ENCODE data around the gene ZNF804A.

The ZNF804A gene

DNA sequence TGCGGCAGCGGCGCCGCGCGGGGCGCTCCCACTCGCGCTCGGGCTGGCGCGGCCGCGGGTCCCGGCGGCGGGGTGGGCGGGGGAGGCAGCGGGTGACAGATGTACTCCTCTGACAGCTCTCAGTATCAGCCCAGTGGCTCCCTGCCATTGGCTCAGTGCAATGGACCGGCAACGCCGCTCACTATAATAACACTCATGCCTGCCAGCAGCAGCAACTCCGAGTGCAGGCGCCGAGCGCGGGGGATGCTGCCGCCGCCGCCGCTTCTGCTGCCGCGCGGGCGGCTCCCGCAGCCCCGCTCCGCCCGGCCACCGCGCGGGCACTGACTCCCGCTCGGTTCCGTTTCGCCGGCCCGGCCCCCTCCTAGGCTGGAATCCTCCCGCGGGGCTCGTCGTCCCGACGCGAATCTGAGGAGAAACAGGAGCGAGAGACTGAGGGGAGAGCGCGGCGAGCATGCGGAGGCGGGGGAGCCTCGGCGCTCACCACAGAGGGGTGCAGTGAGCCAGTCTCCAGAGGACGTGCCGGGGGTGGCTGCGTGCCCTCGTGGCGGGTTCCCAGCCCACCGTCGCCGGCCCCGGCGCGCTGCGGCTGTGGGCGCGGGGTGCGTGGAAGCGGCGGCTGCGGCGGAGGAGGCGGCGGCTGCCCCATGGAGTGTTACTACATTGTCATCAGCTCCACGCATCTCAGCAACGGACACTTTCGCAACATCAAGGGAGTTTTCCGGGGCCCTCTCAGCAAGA is at the start of gene ZNF804A:
Gene ZNF804A, plus strand, starts transcription at position 214 of the 738 bp plus-strand sequence. Its CDS starts 431 bp downstream, at position 645.
- no peak for DNase-seq (ENCODE audit: low read depth in 2 of 2)

DNA sequence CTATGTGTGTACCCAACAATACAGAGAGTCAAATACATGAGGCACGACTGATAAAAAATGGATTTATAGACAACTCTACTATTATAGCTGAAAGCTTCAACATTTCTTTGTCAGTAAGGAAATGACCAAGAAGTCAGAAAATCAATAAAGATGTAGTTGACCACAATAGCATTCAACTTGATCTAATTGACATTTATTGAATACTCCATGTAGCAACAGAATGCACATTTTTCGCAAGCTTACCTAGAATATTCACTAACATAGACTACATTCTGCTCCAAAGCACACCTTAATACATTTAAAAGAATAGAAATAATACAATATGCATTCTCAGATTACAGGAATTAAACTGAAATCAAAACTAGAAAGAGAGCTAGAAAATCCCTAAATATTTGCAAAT is 49.2 kb upstream of the ZNF804A start:
- no peak for DNase-seq (ENCODE audit: low read depth in 2 of 2)

DNA sequence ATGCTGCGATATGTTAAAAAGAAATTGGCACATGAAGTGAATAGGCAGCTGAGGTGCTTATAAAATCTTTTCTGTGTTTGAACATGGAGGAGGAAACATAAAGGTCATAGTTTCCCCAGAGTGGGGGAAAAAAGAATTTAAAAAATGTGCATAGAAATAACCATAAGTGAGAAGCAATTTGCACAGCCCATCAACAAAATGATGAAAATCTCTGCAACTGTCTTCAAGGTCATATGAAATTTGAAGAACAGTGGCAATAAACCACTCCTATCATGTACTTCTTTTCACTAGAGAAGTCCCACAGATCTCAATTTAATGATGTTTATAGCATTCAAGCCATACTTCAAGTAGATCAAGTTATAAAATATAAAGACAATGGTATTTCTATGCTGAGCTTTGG is 46.7 kb upstream of the ZNF804A start:
- DNase-seq (ENCODE audit: low read depth in 2 of 2): no peak

DNA sequence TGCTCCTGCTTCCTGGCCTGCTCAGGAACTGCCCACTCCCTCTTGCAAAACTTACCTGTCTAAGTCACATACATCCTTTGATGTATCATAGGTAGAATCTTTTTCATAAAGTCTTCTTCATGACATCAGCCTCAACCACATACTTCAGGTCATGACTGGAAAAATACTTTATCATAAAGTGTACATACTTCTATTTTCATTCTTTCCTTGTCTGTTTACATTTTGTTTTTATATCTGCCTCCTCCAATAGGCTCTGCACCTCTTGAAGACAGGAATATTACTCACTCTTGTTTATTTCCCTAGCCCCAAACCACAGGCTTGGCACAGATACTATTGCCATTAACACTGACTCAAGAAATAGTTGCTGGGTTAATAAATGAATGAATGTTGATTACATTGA is 43.6 kb upstream of the ZNF804A start:
- no peak for DNase-seq (ENCODE audit: low read depth in 2 of 2)

DNA sequence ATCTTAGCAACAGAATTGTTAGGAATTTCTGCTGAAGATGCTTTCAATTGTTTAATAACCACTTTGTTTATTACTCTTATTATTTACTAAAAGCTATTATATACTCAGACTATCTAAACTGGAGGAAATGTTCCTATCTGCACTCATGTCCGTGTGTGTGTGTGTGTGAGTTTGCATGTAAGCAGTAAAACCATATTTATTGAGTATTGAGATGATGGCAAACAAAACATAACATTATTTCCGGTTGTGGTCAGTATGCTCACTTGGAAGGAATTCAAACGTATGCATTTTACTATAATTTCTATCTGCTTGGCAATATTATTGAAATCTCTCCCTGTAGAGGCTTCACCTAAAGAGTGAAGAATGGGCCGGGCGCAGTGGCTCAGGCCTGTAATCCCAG is 43.0 kb upstream of the ZNF804A start:
- no peak for DNase-seq (ENCODE audit: low read depth in 2 of 2)

DNA sequence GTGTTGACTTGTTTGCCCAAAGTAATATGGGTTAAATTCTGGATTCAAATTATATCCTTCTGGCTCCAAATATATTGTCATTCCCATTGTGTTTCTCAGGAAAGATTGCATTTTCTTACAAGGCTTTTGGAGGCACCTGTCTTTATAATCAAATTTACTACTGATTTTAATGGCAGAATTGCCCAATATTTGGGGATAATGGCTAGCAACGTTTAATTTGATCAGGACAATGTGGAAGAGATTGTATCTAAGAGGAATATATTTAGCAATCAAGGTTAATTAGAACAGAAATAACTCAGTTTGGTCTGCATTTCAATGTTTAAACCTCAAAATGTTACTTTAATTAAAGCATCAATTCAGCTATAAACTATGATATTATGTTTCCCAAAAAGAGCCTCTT is 41.7 kb upstream of the ZNF804A start:
- no peak for DNase-seq (ENCODE audit: low read depth in 2 of 2)

DNA sequence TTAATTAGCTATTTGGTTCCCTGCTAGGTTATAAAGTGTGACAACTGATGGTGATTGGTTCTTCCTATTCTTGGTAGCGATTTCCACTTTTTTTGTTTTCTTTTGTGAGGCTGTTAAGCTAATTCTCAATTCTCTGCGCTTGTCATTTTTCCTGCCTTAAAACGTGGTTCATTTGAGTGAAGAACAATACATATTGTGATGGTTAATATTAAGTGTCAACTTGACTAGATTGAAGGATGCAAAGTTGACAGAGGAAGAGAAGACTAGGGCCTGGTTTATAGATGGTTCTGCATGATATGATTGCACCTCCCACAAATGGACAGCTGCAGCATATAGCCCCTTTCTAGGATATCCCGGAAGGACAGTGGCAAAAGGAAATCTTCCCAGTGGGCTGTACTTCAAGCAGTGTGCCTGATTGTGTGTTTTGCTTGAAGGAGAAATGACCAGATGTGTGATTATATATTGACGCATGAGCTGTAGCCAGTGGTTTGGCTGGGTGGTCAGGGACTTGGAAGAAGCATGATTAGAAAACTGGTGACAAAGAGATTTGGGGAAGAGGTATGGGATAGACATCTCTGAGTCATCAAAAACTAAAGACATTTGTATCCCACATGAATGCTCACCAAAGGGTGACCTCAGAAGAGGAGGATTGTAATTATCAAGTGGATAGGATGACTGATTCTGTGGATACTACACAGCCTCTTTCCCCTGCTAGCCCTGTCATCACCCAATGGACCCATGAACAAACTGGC is 39.4 kb upstream of the ZNF804A start:
- DNase-seq (ENCODE audit: low read depth in 2 of 2): no peak

DNA sequence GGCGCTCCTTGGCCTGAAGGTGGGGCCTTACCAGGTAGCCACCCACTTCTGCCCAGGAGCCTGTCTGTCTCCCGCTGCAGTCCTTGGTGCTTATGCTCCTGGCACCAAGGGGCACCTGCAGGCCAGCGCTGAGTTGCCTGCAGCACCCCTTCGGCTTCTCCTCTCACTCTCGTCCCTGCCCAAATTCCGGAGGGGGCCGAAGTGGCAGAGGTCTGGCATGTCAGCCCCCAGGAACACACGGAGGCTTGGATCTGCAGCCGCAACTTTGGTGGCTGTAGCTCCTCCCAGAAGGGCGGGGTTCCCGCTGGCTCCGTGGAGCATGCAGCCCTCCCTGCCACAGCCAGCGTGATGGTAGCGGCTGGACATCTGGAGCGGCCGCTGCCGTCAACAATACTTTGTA is 37.7 kb upstream of the ZNF804A start:
- DNase-seq (ENCODE audit: low read depth in 2 of 2): no peak

DNA sequence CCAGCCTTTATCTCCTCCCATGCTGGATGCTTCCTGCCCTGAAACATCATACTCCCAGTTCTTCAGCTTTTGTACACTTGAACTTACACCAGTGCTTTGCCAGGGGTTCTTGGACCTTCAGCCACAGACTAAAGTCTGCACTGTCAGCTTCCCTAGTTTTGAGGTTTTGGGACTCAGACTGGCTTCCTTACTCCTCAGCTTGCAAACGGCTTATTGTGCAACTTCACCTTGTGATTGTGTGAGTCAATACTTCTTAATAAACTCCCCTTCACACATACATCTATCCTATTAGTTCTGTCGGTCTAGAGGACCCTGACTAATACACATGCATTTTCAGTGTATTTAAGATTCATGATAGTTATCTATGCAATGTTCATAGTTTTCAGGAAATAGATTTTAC is 35.8 kb upstream of the ZNF804A start:
- DNase-seq (ENCODE audit: low read depth in 2 of 2): no peak

DNA sequence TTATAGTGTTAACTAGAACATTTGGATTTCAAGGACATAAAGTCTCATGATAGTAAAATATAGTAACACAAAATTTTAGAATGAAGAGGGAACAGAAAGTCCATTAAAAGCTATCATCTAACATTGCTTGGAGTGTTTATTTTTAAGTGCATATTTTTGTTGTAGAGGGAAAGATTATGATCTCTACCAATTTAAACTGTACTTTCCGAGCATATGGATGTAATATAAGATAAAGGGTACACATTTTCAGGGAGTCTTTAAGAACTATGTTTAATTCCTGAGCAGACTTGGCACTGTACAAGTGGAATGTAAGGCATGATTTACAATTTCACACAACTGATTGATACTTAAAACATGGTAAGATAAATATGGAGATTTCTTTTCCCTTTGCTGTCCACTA is 34.2 kb upstream of the ZNF804A start:
- no peak for DNase-seq (ENCODE audit: low read depth in 2 of 2)

DNA sequence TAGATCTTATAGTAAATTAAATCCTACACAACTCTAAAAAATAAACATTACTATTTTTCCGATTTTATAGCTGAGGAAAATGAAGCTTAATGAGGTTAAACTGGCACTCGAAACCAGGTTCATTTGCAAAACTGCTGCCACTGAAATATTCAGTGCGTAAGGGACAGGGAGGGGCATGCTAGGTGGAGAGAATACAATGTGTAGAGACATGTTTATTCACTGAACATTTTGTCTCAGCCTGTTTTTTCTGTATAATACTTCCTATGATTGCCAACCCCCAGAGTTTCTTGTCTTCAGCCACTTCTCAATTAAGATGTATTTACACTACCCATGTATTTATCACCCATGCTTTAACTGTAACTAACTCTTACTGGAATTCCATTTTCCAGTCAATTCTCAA is 31.6 kb upstream of the ZNF804A start:
- DNase-seq (ENCODE audit: low read depth in 2 of 2): no peak

DNA sequence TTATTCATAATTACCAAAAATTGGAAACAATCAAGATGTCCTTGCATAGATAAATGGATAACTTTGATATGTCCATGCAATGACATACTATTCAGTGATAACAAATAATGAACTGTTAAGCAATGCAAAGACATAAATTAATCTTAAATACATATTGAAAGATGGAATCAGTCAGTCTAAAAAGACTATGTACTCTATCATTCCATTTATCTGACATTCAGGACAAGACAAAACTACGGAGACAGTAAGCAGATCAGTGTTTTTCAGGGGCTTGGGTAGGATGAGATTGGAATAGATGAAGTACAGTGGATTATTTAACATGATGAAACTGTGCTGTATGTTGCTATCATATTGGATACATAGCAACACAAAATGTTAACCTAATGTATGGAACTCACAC is 21.3 kb upstream of the ZNF804A start:
- DNase-seq (ENCODE audit: low read depth in 2 of 2): no peak

DNA sequence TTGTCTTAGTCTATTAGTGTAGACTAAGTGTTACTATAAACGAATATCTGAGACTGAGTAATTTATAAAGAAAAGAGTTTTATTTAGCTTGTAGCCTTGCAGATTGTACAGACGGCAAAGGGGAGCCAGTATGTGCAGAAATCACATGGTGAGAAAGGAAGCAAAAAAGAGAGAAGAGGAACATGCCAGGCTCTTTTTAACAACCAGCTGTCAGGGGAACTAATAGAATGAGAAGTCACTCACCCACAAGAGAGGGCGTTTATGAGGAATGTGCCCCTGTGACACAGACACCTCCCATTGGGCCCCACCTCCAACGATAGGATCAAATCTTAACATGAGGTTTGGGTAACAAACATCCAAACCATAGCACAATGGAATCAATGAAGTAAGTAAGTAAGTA is 20.6 kb upstream of the ZNF804A start:
- DNase-seq (ENCODE audit: low read depth in 2 of 2): no peak

DNA sequence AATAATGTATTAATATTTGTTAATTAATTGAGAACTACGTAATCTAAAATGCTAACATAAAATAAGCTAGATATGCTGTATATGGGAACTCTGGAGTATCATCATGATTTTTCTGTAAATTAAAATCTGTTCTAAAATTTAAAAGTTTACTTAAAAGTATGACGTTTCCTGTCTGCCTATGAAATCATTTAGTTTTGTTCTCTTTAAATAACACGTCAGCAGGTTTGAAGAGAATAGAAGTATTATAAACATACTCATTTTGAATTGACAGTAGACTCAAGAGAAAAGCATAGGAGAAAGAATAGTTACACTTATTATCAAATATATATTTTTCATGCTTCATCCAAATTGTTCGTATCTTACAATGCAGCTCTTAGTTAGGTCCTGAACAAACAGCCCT is 19.1 kb upstream of the ZNF804A start:
- no peak for DNase-seq (ENCODE audit: low read depth in 2 of 2)

DNA sequence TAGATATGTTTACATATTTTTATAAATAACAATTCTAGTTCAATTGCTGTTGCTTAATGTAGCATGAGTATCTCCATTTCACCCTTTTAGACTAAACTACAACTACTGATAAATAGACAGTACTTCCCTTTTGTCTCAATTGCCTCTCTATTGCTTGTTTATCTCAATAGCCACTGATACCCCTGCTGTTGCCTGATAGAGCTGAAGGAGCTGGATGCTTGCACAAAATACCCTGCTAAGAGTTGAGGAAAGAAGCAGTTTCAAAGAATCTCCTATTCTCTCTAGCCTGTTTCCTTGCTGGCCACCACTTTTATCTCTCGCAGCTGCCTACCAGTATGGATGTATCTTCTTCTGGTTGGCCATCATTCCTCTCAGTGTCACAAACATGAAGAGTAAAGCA is 16.9 kb upstream of the ZNF804A start:
- DNase-seq (ENCODE audit: low read depth in 2 of 2): no peak

DNA sequence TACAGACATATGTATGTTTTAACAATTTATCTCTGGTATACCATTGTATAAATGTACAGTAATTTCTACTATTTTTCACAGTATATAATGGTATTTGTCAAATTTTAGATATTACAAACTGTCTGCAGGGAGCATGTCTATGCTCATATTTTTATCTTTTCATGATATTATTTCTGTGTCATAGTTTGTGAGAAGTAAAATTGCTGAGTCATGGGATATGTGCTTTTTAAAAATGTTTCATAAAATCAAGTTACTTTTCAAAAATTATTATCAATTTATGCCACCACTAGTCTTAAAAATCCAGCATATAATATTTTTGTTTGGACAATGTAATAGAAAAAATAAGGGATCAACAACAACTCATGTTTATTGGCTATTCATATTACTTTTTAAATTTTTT is 9.1 kb upstream of the ZNF804A start:
- DNase-seq (ENCODE audit: low read depth in 2 of 2): no peak

DNA sequence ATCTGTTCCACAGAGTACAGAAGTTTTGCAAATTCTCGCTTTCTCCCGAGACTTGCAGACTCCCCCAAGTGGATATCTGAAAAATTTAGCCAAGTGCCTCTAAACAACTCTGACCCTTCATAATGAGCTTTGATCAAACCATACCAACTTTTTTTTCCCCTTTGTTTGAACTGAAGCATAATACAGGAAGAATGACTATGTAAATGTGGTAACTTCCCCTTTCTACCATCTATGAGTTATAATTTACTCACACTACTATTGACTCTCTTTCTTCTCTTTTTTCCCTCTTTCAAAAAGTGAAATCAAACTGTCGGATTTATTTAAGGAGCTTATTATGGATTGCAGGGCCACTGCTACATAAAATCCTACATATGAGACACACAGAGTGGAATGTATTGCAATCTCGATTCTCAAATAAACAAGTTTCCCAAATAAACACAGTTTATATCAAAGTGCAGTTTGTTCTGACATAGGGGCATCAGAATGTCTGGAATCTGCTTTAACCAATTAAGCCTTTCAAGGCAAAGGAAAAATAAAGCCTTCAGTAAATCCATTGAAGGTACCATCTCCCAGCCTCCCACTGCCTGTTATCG is 1.4 kb upstream of the ZNF804A start:
- DNase-seq (ENCODE audit: low read depth in 2 of 2): no peak

DNA sequence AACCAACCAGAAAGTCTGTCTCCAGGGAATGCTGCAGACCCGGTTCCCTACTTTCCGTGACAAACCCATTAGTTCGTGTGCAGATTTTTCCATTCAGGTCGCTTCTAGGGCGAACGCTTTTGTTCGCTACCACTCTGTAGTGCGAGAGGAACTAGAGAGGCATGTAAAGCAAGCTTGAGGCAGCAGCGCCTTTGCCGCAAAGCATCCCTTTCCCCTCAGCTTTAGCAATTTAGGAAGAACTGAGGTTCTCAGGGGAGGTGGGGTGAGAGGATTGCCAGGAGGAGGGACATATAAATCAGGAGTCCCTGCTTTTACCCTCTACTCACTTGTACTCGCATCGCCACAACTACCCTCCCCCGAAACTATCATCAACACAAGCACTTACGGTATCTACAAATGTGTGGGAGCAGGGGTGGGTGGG is 748 bp upstream of the ZNF804A start:
- no peak for DNase-seq (ENCODE audit: low read depth in 2 of 2)

DNA sequence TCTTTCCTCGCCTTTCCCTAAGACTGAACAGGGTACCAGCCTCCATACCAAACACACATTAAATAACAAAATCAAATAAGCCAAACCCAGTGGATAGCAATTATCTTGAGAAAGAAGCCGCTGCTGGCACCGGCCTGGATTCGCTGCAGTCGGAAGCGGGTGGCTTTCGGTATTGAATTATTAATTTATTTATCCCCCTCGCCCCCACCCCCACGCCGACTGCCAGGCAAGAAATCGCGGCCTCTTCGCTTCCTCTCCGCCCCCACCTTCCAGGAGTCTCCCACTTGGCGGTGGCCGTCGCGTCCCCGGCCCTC is 370 bp upstream of the ZNF804A start:
- DNase-seq (ENCODE audit: low read depth in 2 of 2): no peak

DNA sequence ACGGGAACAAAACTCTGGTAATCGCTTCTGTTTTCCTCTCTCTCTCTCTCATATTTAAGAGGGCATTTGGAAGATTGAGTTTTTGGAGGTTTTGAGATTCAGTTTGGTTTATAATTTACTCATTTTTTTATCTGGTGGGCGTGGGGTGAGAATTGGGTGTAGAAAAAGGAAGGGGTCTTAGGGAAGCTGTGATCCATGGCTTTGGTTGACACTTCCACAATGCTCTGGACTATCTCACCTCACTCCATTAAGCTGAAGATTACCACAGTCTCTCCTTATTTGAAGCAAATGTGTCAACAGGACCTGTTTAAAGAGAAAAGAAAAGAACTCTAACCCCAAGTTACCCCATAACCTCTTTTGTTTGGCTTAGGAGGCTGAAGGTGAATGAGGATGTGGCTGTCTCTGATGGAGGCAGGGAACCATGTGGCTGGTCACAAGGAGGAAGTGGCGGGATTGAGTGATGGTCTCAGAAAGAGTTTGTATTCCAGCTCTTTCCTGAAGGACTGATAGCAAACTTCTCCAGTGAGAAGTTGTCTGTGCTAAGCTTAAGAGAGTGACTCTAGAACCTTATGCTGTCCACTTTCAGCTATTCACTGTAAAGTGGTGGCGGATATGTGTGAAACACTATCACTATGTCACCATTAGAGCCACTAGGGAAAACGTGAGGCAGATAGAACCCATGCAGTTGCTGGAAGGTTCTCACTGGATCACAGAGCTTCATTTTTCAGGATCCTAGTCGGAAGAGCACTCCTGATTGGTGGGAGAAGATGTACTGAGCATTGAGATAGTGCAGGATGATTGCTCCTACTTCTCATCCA is 934 bp downstream of the ZNF804A start:
- no peak for DNase-seq (ENCODE audit: low read depth in 2 of 2)

DNA sequence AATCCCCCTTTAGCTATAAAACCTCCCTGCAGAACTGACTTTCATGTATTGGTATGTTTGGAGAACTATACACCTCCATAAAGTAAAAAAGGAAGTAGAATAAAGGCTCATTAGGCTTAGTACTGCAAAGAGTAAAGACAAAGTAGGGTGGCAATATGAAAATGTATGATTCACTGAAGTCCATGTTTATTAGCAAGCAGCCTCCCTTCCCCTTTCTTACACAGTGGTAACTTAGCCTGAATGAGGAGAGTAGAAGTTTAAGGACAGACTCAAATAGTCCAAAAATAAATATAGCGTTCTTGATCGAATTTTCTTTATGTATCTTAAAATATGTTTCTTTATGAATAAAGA is 1.5 kb downstream of the ZNF804A start:
- no peak for DNase-seq (ENCODE audit: low read depth in 2 of 2)

DNA sequence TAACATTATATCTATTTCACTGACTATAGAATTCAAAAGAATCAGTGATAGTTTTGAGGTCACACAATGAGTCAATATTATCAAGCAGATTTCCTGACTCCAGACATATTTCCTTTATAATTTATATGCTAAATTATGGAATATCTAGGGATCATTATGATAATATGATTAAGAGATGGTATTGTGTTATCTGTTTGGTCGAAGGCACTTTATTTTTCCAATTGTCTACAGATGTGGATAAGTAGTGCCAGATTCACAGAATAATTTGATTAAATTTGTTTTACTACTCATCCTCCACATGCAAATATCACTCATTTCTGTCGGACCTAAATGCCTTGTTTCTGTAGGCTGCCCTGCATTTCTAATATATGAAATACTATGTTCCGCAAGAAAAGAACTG is 4.4 kb downstream of the ZNF804A start:
- DNase-seq (ENCODE audit: low read depth in 2 of 2): no peak

DNA sequence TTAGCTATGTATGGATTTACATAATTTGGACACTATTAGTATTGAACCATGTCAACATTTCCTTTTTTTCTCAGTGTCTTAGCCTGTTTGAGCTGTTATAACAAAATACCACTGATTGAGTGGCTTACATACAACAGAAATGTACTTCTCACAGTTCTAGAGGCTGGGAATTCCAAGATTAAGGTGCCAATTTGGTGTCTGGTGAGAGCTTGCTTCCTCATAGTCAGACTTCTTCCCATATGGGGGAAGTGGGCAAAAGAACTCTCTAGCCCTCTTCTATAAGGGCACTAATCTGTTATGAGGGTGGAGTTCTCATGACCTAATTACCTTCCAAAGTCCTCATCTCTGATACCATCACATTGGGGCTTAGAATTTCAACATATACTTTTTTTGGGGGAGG is 12.6 kb downstream of the ZNF804A start:
- no peak for DNase-seq (ENCODE audit: low read depth in 2 of 2)
